GM18508 (cell line): Measurements from ENCODE around the gene MRPS26.
A peak's percentile ranks its signal among the peaks of the same experiment; 100 is the strongest.
"Not testable (repeated sequence)": the region's sequence is repeated elsewhere in the genome, so short reads cannot be mapped to it uniquely, and the experiment has no call there.

Experiments used
- ATAC-seq: cut with Tn5 transposase; IDR thresholded peaks from one replicate; pipeline ENCODE4 v1.9.1; 2021; ENCODE audit warnings: moderate number of reproducible peaks; ENCODE audit not compliant: insufficient read depth, unreplicated experiment

MRPS26 gene

GRCh38 chr20:3045816-3046676, at the start of gene MRPS26:
Gene MRPS26 (plus strand): TSS chr20:3046052. CDS start chr20:3046069, 17 bp downstream.
- peak; percentile 37 for ATAC-seq

GRCh38 chr20:2998728-2999127, 47.1 kb upstream of the MRPS26 start:
- ATAC-seq: no peak

GRCh38 chr20:3000852-3001523, 44.9 kb upstream of the MRPS26 start:
- ATAC-seq: no peak

GRCh38 chr20:3003416-3003815, 42.4 kb upstream of the MRPS26 start:
- ATAC-seq: no peak

GRCh38 chr20:3010985-3011723, 34.7 kb upstream of the MRPS26 start:
- no peak for ATAC-seq

GRCh38 chr20:3011752-3012151, 34.1 kb upstream of the MRPS26 start:
- no peak for ATAC-seq

GRCh38 chr20:3013771-3014170, 32.1 kb upstream of the MRPS26 start:
- no peak for ATAC-seq

GRCh38 chr20:3014179-3014578, 31.7 kb upstream of the MRPS26 start:
- no peak for ATAC-seq

GRCh38 chr20:3014662-3015061, 31.2 kb upstream of the MRPS26 start:
- ATAC-seq: no peak

- ATAC-seq: not testable (repeated sequence)
Measured at GRCh38 chr20:3015302-3015701, 30.6 kb upstream of the MRPS26 start.

- no peak for ATAC-seq
Measured at GRCh38 chr20:3021327-3021726, 24.5 kb upstream of the MRPS26 start.

GRCh38 chr20:3021777-3022176, 24.1 kb upstream of the MRPS26 start:
- ATAC-seq: no peak

GRCh38 chr20:3022559-3023490, 23.0 kb upstream of the MRPS26 start:
- ATAC-seq: not testable (repeated sequence)

GRCh38 chr20:3027987-3028386, 17.9 kb upstream of the MRPS26 start:
- ATAC-seq: no peak

- ATAC-seq: no peak
Measured at GRCh38 chr20:3031524-3032147, 14.2 kb upstream of the MRPS26 start.

GRCh38 chr20:3032624-3033023, 13.2 kb upstream of the MRPS26 start:
- ATAC-seq: no peak

- ATAC-seq: no peak
Measured at GRCh38 chr20:3037654-3038053, 8.2 kb upstream of the MRPS26 start.

- no peak for ATAC-seq
Measured at GRCh38 chr20:3038454-3038853, 7.4 kb upstream of the MRPS26 start.

GRCh38 chr20:3039426-3039825, 6.4 kb upstream of the MRPS26 start:
- ATAC-seq: no peak
